Neural progenitor cell (in vitro differentiated cells): ENCODE measurements around the gene CDK18.

Experiments used
- EZH2 ChIP-seq: fragments of 200-600 bp; sonication (generic); IDR thresholded peaks from 2 replicates; pipeline ENCODE4 v1.6.1; 2017; ENCODE audit warnings: antibody characterized with exemption, mild to moderate bottlenecking, moderate library complexity
- EZH2phosphoT487 ChIP-seq: fragments of 200-600 bp; sonication (generic); IDR thresholded peaks from 2 replicates; pipeline ENCODE4 v1.6.1; 2017; ENCODE audit warnings: antibody characterized with exemption
- TF ChIP-seq, protein P1 (sequence below): fragments of 200-600 bp; sonication (generic); IDR thresholded peaks from 2 replicates; pipeline ENCODE4 v1.5.1; 2017; ENCODE audit warnings: antibody characterized with exemption, mild to moderate bottlenecking

GRCh38 chr1:205571747-205572146, 67.3 kb downstream of the CDK18 start:
- TF ChIP-seq, protein P1, sequence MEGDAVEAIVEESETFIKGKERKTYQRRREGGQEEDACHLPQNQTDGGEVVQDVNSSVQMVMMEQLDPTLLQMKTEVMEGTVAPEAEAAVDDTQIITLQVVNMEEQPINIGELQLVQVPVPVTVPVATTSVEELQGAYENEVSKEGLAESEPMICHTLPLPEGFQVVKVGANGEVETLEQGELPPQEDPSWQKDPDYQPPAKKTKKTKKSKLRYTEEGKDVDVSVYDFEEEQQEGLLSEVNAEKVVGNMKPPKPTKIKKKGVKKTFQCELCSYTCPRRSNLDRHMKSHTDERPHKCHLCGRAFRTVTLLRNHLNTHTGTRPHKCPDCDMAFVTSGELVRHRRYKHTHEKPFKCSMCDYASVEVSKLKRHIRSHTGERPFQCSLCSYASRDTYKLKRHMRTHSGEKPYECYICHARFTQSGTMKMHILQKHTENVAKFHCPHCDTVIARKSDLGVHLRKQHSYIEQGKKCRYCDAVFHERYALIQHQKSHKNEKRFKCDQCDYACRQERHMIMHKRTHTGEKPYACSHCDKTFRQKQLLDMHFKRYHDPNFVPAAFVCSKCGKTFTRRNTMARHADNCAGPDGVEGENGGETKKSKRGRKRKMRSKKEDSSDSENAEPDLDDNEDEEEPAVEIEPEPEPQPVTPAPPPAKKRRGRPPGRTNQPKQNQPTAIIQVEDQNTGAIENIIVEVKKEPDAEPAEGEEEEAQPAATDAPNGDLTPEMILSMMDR, result no peak
- no peak for TF ChIP-seq EZH2
- TF ChIP-seq EZH2phosphoT487, result no peak
